NCI-H748 (cell line): Measurements from ENCODE around the gene BCAT1.
"Not testable (repeated sequence)": the region's sequence is repeated elsewhere in the genome, so short reads cannot be mapped to it uniquely, and the experiment has no call there.

Experiments
- DNase-seq: peaks from one replicate; lab custom pipeline; 2025; ENCODE audit not compliant: unreplicated experiment; lab: John Stamatoyannopoulos, UW

BCAT1 gene

DNA sequence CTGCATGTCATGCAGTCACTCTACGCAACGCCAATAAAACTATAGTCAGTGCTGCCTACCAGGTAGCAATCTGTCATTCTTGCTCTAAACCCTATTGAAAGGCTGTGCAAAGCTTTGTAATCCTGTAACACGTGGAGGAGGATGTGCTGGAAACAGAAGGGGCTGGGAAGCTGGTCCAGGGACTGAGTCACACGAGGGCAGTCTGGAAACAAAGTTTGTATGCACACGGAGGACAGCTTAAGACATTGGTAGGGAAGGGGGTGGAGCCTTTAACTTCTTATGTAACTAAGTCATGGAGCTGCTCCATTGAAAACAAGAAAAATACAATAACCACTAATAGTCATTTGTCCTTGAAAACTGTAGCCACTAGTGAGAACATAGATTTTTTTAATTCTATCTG, 128.0 kb downstream of the BCAT1 start:
- DNase-seq, result no peak

DNA sequence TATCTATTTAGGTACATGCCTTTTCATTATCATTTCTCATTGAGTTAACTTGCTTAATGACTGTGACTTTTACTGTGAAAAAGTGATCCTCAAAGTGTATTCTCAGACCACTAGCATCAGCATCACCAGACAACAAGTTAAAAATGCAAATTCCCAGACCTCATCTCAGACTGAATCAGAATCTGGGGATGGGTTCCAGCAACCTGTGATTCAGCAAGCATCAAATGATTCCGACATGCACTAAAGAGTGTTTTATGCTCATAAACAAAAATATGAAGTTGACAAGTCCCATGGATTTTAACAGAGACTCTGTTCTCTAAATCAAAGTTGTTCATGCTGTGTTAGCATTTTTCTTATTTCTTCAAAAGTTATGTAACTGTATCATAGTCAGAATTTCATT, 130.6 kb downstream of the BCAT1 start:
- no peak for DNase-seq

DNA sequence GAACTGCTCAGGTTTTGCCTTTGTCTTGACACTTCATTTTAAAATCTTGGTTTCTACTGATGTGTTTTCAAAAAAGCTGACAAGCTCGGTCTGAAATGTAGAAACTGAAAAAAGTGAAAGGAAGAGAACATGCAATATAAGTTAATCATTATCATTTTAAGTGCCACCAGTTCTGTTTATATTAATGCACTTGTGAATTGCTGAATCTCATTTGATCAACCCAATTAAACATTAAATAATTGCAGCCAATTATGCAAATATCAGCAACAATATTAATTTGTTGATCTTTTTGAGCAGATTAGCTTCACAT, 133.8 kb downstream of the BCAT1 start:
- no peak for DNase-seq

DNA sequence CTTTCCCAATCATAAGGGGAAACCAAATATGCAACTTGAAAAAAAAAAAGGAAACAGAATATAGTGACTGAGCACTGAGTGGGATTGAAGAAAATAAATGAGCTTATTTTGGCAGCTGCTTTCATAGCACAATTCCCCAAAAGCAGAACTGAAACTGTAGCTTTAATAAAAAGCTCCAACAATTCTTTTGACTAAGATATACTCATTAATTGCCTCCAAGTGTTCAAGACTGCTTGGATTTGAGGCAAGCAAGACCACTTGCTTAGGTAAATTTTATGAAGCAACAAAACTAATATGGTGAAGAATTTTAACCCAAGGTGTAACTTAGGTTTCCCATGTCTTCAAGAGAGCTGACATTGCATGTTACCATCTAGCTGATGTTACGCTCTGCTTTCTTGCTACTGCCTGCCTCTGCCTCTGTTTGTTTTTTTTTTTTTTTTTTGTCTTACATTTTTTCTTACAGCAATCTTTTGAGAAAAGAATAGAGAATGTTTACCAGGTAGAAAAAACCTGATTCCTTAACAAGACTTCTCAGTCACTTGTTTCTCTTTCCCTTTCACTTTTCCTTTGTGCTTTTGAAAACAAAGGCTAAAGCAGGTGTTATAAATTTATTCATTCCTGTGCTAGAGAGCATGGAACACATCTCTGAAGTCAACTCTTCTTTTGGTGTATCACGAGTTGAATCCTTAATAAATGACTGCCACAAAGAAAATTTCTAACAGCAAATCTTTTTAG, 134.4 kb downstream of the BCAT1 start:
- DNase-seq, result no peak

DNA sequence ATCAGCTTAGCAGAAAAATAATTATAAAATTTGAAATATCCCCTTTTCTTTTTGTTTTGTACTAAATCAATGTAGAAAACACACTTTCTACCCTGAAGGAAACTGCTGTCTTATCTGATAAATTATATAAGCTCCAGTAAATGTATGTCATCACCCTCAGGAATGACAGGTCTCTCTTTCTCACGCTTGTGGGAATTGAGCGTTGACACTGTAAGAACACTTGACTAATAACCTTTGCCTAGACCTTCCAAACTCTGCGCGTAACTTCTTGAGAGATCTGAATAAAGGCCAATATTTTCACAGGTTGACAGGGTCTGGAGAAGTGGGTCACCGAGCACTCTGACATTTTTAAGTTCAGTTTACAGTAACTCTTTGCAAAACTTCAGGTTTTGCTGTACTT, 138.5 kb downstream of the BCAT1 start:
- no peak for DNase-seq

DNA sequence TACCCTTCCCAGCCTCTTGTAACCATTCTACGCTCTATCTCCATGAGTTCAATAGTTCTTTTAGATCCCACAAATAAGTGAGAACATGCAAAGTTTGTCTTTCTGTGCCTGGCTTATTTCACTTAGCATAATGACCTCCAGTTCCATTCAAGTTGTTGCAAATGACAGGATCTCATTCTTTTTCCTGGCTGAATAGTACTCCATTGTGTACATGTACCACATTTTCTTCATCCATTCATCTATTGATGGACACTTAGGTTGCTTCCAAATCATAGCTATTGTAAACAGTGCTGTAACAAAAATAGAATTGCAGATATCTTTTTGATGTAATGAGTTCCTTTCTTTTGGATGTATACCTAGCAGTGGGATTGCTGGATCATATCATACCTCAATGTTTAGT, 139.6 kb downstream of the BCAT1 start:
- not testable (repeated sequence) for DNase-seq

DNA sequence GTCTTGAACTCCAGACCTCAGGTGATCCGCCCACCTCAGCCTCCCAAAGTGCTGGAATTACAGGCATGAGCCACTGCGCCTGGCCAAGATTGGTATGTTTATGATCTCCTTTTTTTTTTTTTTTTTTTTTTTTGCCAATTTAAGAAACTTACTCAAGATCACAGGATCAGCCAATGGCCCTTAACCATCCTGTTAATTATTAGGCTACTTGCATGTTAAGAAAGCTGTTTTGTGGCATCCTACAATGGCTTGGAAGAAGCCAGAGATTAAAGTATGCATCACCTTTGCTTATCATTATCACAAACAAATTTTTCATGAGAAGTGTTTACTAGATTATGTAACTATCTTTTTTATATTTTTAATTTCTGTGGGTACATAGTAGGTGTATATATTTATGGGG, 140.2 kb downstream of the BCAT1 start:
- no peak for DNase-seq

DNA sequence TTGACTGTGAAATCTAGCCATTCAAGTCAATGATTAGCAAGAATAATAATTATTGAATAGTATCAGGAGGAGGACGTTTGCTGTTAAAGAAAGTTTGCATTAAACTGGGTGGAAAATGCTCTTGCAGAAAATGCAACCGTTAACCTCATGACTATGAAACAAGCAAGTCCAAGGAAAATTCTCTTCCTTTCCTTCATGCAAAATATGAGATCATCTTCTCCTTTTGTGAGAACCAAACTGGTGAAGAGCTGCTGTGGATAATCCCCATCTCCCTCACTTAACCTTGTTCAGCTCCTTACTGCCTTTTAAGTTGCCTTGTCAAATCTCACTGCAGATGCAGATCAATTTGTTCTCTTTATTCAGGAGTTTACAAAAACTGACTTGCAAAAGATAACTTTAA, 142.5 kb downstream of the BCAT1 start:
- no peak for DNase-seq

DNA sequence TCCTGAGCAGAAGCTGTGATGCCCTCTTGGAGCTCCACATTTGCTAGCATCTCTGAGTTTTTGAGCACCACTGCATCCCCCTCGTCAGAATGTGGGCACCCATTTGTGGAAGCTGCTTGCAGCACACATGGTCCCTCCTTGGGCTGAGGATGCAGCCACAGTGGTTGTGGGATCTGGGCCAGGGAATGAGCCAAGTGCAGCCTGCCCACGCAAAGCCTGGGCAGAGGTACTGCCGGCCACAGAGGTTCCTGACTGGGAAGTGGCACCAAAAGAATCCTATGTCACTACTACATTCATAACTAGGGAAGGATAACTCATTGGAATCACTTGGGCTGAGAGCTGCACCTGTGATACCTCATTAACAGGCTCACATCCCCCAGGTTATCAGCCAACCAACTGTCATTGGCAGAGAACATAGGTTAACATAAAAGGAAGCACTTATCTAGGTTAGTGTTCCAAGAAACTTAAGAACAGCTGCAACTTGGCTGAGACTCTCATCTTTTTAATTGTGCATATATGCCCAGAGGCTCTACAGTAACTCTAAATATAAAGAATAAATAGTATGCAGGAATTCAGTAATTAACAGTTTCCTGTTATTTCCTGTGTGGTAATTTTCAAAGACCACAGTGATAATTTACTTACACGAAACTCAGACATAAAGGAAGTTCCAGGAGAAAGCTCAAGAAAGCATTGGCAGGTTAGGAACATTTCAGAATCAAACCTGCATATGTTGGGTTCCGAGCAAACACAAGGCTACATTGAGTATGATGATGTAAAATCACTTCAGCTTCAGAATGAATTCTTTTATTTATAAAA, 145.3 kb downstream of the BCAT1 start:
- DNase-seq, result no peak

DNA sequence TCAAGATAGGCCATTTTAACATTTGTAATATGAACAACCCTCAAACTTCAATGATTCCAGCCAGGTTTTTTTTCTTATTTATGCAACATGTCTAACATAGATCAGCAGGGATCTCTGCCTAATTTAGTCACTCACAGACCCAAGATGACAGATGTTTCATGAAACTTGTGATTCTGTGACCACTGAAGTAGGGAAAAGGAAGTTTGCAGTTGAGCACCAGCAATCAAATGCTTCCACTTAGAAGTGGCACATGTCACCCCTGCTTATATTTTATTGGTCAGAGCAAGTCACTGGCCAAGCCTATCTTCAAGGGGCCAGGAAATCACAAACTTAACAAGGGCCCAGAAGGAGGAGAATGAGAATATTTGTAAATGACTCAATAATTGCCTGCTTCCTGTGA, 150.6 kb downstream of the BCAT1 start:
- DNase-seq, result no peak

DNA sequence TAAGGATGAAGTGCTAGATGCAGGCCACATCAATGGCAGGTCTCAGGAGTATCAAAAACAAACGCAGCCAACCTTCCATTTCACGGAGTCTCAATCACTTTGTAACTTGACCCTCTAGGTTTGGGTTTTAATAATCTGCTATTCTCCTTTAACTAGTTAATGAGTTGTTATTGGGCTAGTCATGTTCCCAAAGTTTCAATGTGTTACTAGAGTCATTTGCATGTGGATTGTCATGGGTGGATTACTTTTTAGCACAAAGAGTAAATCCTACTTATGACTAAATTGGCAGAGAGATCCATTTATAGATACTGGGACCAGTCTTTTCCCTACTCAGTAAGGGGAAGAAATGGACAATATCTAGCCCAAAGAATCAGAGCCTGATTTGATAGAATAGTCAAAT, 151.0 kb downstream of the BCAT1 start:
- DNase-seq, result no peak

DNA sequence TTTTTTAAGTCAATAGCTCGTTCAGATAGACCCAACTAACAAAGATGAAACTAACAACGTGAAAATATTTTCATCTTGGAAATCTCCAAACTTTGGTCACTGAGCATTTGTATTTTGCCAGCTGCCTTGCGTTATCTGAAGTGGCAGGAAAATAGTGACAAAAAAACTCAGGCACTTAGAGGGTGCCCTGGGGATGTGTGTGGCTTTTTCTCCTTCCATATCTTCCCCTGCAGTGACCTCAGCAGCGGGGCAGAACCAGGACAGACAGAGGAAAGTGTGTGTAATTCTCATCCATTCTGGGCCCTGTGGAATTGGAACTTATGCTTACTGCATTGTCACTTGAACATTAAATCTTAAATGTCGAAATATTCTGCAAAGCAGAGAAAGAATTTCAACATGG, 152.0 kb downstream of the BCAT1 start:
- DNase-seq, result no peak

DNA sequence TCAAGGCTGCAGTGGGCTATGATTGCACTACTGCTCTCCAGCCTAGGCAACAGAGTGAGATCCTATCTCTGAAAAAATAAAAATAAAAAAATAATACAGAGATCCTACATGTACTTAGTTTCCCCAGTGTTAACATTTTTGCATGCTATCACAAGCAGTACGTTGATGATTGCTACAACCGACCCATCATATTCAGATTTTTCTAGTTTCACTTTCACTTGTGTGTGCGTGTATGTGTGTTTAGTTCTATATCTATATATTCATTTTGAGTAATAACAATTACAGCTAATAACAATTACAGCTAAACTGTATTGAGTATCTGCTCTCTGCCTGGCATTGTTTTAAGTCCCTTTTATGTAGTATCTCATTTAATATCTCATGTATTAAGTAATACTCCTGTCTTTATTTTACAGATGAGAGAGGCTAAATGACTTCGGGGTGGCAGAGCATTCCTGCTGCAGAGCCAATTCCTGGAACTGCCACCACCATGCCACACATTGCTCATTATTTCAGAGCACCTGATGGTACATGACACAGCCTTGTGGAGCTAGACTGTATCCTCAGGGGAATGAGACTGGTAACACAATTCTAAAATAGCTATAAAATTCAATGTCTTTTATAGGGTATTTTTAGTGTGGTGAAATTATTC, 153.1 kb downstream of the BCAT1 start:
- DNase-seq, result no peak

DNA sequence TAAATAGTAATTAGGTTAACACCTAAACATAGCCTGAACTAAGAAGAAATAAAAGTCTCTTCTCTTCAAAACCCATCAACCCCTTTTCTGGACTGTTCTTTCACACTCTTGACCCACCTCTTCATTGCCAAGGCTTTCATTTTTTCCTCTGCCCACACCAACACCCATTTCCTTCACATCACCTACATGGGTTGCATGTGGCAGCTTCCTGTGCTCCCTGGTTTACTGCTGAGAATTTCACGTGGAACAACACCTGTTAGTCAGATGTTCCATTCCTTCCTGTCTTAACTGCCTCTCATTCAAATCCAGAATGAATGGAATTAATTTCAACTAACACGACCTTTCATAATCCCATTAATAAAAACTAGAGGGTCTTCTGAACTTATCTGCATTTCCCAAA, 157.3 kb downstream of the BCAT1 start:
- no peak for DNase-seq

DNA sequence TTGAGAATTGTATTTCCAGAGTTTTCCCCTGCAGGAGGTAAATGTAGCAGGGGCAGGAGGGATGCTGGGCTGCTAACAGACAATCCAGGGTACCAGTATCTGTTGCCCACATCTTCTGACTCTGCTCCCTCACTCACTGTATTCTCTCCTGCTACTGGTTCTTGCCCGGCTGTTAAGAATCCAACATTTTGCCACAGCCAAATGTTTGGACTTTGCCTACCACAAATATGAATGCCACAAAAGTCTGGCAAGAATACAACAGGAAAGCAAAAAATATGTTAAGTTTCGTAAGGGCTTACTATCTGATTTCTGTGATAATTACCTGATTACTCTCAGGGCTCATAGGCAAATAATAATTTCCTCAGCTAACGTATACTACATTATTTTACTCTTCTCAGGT, 160.0 kb downstream of the BCAT1 start:
- no peak for DNase-seq

DNA sequence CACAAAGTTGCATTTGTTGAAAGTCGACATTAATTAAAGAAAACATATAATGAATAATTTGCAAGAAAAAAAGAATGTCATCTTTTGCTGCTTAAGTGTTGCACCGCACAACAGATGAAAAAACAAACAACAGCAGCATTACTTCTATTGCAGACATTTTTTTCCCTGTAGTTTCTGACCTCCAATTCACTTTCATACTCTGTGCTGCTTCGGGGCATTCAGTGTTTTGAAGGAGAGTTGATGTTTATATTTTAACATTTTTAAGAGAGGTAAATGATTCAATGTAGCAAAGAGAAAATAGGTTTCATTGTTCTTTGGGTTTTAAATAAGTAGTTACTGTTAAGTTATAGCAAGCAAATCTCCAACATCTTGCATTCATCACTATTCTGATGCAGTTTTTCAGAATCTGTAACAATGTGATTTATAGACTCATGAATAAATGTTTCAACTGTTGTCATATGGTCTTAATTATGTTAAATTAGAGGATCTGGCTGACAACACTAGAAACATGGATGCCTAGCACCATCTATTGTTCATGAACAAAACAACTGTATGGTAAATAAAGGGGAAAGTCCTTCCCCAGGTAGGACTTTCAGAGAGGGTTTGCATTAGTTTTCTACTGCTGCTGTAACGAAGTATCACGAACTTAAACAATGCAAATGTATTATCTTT, 168.1 kb downstream of the BCAT1 start:
- DNase-seq, result peak; percentile 2

DNA sequence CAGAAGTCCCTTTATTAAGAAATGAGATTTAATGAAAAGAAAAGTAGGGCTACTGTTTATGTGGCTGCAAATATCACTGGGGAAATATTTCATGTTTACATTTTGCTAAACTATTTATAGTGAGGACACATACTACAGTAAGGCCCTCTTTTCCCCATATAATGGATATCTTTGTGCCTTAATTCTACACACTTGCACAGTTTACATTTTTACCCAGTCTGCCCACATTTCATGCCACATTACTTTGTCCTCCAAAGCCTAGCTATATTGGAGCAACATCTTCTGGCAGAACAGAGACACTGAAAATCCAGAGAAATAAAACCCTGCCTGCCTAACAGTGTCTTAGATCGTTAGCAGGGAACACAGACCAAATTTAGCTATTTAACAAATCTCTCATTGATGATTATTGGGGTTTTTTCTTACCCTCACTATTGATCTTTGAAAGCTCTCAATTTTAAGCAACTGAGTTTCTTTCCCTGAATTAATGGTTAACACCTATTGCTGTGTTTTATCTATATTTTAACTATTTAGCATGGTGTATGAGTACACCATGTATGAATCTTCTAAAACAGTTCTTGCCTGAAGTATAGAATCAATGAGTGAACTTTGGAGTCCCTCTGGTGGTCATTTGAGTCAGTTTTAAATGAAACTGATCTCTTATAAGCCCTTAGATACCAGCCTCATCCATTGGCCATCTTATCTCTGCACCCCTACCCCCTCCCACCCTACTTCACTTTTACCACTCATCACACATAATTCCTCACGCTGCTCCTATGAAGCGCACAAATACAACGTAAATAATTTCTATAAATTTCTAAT, 170.2 kb downstream of the BCAT1 start:
- peak; percentile 40 for DNase-seq

DNA sequence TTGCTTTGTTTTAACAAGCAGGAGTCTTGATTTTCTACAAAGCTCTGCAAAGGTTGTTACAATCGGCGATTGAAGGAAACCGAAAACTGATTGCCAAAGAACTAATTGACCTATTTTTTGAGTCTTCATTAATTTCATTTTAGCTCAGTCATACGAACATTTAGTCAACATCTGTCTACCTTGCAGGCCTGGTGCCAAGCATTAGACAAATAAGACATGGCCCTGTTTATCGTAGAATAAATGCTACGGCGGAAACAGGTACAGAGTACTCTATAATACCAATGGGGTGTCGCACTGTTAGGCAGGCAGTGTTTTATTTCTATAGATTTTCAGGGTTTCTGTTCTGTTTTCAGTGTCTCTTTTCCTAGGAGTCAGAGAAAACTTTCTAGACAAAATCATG, 171.5 kb downstream of the BCAT1 start:
- DNase-seq, result no peak

DNA sequence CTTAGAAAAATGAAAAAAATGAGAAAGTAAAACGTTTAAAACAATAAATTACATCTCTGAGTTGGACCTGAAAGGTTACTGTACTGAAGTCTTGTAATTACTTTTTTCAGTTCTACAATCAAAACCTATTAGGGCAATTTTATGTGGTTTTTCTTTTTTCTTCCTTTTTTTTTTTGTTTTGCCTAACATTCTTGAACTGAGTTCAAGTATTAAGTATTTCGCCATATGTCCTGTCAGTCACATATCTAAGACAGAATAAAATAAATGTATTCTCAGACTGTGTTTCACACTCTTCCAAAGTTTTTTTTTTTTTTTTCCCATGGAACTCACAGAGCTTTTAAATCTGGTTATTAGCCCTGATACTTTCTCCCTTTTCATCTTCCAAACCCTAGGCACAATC, 172.0 kb downstream of the BCAT1 start:
- no peak for DNase-seq

DNA sequence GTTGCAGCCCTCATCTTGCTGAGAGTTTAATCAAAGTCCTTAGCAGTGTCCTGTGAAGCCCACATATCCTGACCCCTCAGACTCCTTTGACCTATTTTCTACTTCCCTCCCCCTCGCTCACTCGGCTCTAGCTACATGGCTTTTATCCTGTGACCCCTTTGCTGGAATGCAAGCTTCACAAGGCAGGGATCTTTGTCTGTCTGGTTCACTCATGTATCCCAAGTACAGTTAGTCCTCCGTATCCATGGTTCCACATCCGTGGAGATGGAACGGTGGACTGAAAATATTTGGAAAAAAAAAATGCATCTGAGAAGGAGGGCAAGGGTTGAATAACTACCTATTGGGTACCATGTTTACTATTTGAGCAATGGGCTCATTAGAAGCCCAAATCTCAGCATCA, 173.8 kb downstream of the BCAT1 start:
- no peak for DNase-seq

DNA sequence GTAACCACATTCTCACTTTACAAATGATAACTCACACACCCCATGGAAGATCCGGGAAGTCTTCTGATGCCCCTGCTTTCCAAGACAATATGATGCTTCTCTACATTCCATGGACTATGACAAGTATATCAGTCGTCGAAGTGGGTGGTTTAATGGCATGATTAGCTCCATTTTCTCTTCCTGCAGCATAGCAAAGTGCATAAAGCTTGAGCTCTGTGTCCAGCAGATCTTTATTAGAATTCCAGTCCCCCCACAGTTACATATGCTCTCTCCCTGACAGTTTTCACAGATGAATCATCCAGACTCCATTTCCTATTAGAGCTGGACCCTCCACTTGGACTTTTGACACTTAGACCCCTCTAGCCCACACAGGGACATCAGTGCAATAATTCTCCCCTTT, 174.9 kb downstream of the BCAT1 start:
- no peak for DNase-seq
